Hepatocyte (in vitro differentiated cells): ENCODE measurements around the gene MAN1B1. TPM values are rescaled to one million over a fixed set of nuclear protein-coding genes. Genes with fewer than 3 reads are reported as not detected.

ENCODE experiments used
- DNase-seq: peaks from one replicate; pipeline ENCODE4 v3.0.0-alpha.2; 2016; ENCODE audit warnings: low spot score
- H2AFZ ChIP-seq: fragments of 200-600 bp; sonication (generic); 2 replicates; pipeline ENCODE4 v1.6.0; 2016; ENCODE audit warnings: antibody characterized with exemption, mild to moderate bottlenecking
- H3K27ac ChIP-seq: fragments of 200-600 bp; sonication (generic); 2 replicates; pipeline ENCODE4 v1.5.1; 2016; ENCODE audit warnings: mild to moderate bottlenecking
- H3K27me3 ChIP-seq: fragments of 200-600 bp; sonication (generic); 2 replicates; pipeline ENCODE4 v1.6.1; 2016
- H3K36me3 ChIP-seq: fragments of 200-600 bp; sonication (generic); replicated peaks from 2 replicates; pipeline ENCODE4 v1.5.1; 2016; ENCODE audit warnings: low read depth; ENCODE audit not compliant: insufficient read depth
- H3K4me1 ChIP-seq: fragments of 200-600 bp; sonication (generic); 2 replicates; pipeline ENCODE4 v1.5.1; 2016; ENCODE audit warnings: mild to moderate bottlenecking, moderate library complexity; ENCODE audit not compliant: insufficient read depth
- H3K4me2 ChIP-seq: fragments of 200-600 bp; sonication (generic); 2 replicates; pipeline ENCODE4 v1.6.0; 2016
- H3K4me3 ChIP-seq: fragments of 200-600 bp; sonication (generic); 2 replicates; pipeline ENCODE4 v1.5.1; 2016; ENCODE audit warnings: mild to moderate bottlenecking
- H3K79me2 ChIP-seq: fragments of 200-600 bp; sonication (generic); 2 replicates; pipeline ENCODE4 v1.6.0; 2017; ENCODE audit warnings: mild to moderate bottlenecking
- H3K9me2 ChIP-seq: fragments of 200-600 bp; sonication (generic); replicated peaks from 2 replicates; pipeline ENCODE4 v1.6.0; 2017; ENCODE audit warnings: mild to moderate bottlenecking; ENCODE audit not compliant: insufficient read depth
- H3K9me3 ChIP-seq: fragments of 200-600 bp; sonication (generic); 2 replicates; pipeline ENCODE4 v1.5.1; 2016; ENCODE audit warnings: low read depth, mild to moderate bottlenecking
- H4K20me1 ChIP-seq: fragments of 200-600 bp; sonication (generic); 2 replicates; pipeline ENCODE4 v1.6.0; 2016; ENCODE audit warnings: mild to moderate bottlenecking; ENCODE audit not compliant: insufficient read depth, poor library complexity, severe bottlenecking
- EZH2 ChIP-seq: fragments of 200-600 bp; sonication (generic); IDR thresholded peaks from 2 replicates; pipeline ENCODE4 v1.6.1; 2016; ENCODE audit warnings: antibody characterized with exemption, mild to moderate bottlenecking, borderline replicate concordance
- EZH2phosphoT487 ChIP-seq: fragments of 200-600 bp; sonication (generic); IDR thresholded peaks from one replicate; pipeline ENCODE4 v1.6.1; 2018; ENCODE audit warnings: antibody characterized with exemption, mild to moderate bottlenecking, low read depth, moderate library complexity; ENCODE audit not compliant: unreplicated experiment, severe bottlenecking
- WGBS: methylation state at CpG from one replicate; pipeline ENCODE4 v1.1.6; 2016; ENCODE audit warnings: low lambda C conversion rate; ENCODE audit errors: missing lambda C conversion rate; 5-methylcytosine and 5-hydroxymethylcytosine counted together
- polyA plus RNA-seq: library from polyadenylated mRNA; unstranded; fragments of >200 nt; fragmentation: Nextera tagmentation; extraction: Ambion mirVana; gene quantifications from 2 replicates; pipeline ENCODE4 v1.2.1, GENCODE V29; 2016
- total RNA-seq: library from RNA; depleted of rRNA; stranded (reverse); fragments of >200 nt; gene quantifications from 2 replicates; pipeline ENCODE4 v1.2.3, GENCODE V29; 2014
- TF ChIP-seq, protein P1 (sequence below): fragments of 200-600 bp; sonication (generic); IDR thresholded peaks from 2 replicates; pipeline ENCODE4 v1.5.1; 2016; ENCODE audit warnings: antibody characterized with exemption, mild to moderate bottlenecking; ENCODE audit not compliant: poor library complexity

Gene MAN1B1
- total and polyA plus RNA-seq, 2 experiments from 2014 or later: 60.8 to 94.2 TPM

DNA sequence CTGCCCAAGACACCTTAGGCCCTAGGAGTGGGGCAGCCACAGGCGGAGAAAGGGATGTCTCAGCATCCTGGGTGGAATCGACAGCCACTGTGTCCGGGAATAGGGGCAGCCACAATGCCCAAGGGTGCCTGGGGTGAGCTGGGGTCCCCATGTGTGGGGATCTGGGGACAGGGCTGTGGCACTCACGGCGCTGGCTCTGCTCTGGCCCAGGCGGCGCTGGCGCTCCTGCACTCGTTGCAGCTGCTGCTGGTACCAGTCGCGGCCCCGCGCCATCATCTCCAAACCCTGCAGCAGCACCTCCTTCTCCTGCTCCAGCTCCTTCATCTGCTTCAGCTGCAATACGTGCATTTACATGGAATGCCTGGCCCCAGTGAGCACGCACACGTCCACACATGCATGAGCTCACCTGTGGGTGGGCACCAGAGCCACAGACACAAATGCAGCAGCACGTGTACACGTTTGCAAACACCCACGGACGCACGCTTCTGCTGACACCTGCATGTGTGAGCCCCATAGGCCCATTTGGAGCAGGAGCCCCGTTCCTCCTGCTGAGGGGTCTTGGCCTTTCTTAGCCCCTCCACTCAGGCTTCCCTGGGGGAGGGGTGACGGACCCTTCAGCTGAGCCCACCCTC is 21.3 kb upstream of the MAN1B1 start:
- Histone ChIP-seq H3K27me3 (no peaks in the 10 kb centered on the region), H3K9me3 (no peaks in the 10 kb centered on the region), H3K79me2 (no peaks in the 10 kb centered on the region), H3K4me3 (no peak overlapping the region), H3K4me1 (peaks cover 3% of the 10 kb centered on the region), H3K27ac (no peak overlapping the region), H3K9me2 (no peaks in the 10 kb centered on the region), H2AFZ (no peak overlapping the region), H3K36me3 (no peaks in the 10 kb centered on the region), H3K4me2 (no peak overlapping the region), H4K20me1 (no peaks in the 10 kb centered on the region)
- DNase-seq: no peak
- TF ChIP-seq, protein P1, sequence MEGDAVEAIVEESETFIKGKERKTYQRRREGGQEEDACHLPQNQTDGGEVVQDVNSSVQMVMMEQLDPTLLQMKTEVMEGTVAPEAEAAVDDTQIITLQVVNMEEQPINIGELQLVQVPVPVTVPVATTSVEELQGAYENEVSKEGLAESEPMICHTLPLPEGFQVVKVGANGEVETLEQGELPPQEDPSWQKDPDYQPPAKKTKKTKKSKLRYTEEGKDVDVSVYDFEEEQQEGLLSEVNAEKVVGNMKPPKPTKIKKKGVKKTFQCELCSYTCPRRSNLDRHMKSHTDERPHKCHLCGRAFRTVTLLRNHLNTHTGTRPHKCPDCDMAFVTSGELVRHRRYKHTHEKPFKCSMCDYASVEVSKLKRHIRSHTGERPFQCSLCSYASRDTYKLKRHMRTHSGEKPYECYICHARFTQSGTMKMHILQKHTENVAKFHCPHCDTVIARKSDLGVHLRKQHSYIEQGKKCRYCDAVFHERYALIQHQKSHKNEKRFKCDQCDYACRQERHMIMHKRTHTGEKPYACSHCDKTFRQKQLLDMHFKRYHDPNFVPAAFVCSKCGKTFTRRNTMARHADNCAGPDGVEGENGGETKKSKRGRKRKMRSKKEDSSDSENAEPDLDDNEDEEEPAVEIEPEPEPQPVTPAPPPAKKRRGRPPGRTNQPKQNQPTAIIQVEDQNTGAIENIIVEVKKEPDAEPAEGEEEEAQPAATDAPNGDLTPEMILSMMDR: no peak
- 96% methylated on average over 23 of the region's 23 CpGs for WGBS

DNA sequence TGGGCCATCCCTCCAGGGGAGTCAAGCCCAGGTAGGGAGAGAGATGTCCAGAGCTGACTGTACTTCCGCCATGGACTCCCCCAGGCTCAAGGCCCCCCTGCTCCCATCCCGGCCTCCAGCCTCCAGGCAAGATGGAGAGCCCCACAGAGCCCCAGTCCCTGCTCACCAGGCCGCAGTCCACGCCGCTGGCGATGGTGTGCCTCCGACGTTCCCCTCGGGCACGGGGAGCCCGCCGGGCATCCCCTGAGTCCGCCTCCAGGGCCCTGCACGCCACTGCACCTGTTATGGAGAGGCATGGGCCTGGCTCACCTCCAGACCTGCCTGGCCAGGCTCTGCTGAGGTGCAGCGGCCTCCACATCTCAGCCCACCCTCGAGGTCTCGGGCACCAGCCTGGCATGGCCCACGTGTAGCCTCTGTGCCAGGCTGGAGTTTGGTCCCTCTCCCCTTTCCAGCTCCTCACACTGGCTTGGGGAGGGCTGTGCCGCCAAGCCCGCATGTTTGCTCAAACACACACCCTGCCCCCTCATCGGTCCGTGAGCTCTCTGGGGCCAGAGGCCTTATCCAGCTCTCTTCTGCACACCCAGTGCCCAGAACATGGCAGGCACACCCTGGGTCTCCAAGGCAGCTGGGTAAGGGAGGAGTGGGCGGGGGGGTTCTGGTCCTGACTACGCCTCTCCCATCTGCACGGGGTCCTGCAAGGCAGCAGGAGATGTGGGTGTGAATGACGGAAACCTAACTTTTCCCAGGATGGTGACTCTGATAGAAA is 20.5 kb upstream of the MAN1B1 start:
- WGBS: 91% methylated on average over 24 of the region's 26 CpGs
- DNase-seq: no peak
- Histone ChIP-seq H3K9me2 (no peaks in the 10 kb centered on the region), H2AFZ (no peak overlapping the region), H3K79me2 (no peaks in the 10 kb centered on the region), H4K20me1 (no peaks in the 10 kb centered on the region), H3K4me1 (peaks cover 3% of the 10 kb centered on the region), H3K4me3 (no peak overlapping the region), H3K27me3 (no peaks in the 10 kb centered on the region), H3K4me2 (no peak overlapping the region), H3K36me3 (no peaks in the 10 kb centered on the region), H3K27ac (no peak overlapping the region), H3K9me3 (no peaks in the 10 kb centered on the region)
- TF ChIP-seq, protein P1: no peak
- no peak for TF ChIP-seq EZH2phosphoT487
- TF ChIP-seq EZH2: no peak

DNA sequence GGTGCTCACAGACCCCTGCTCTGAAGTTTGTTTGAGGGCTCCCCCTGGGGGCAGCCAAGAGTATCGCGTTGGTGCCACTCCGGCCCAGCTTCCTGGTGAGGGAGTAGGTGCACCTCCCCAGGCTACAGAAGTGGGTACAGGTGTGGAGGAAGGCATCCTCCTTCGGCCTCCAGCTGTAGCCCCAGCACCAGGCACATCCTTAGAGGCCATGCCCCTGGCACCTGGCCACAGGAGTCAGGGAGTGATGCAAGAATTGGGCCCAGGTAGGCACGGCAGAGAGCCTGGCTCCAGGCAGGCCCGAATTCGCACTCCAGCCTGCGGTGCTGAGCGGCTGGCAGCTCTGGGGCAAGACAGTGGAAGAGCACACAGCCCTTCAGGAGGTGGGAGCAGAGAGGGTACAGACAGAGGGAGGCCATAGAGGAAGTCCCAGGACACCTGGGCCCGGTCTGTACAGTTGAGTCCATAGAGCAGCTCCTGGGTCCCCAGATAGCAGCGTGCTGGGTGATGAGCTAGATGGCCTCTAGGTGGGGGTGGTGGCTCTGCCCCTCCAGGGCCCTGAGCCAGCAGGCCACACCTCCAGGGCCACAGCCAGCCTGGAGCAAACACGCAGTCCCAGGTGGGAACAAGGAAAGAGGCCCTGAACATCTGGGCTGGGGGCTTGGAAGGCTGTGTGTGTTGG is 18.8 kb upstream of the MAN1B1 start:
- no peaks in the 10 kb centered on the region for H3K9me2 ChIP-seq
- H4K20me1 ChIP-seq: no peaks in the 10 kb centered on the region
- H3K4me3 ChIP-seq: no peak overlapping the region
- 60% methylated on average over 12 of the region's 12 CpGs for WGBS
- TF ChIP-seq, protein P1: peak; percentile 70
- TF ChIP-seq EZH2 (no peak), EZH2phosphoT487 (no peak)
- H3K9me3 ChIP-seq: no peaks in the 10 kb centered on the region
- DNase-seq: peak; percentile 86
- no peaks in the 10 kb centered on the region for H3K36me3 ChIP-seq
- no peak overlapping the region for H2AFZ ChIP-seq
- no peak overlapping the region for H3K27ac ChIP-seq
- no peak overlapping the region for H3K4me2 ChIP-seq
- no peaks in the 10 kb centered on the region for H3K79me2 ChIP-seq
- peaks cover 3% of the 10 kb centered on the region for H3K4me1 ChIP-seq
- no peaks in the 10 kb centered on the region for H3K27me3 ChIP-seq
